Globus pallidus (tissue), 1 donor: ENCODE results near the gene RFWD3.

ENCODE experiments used
- DNase-seq: peaks from one replicate; pipeline ENCODE4 v3.0.0-alpha.2; 2015; ENCODE audit warnings: low spot score

RFWD3 gene

GRCh38 chr16:74623214-74623838 lies 43.4 kb downstream of the RFWD3 start:
- peak; percentile 59 for DNase-seq

GRCh38 chr16:74622005-74622404 lies 44.7 kb downstream of the RFWD3 start:
- no peak for DNase-seq

GRCh38 chr16:74617206-74617788 lies 49.4 kb downstream of the RFWD3 start:
- DNase-seq, result peak; percentile 20

GRCh38 chr16:74611721-74612120 lies 55.0 kb downstream of the RFWD3 start:
- DNase-seq, result no peak

GRCh38 chr16:74608944-74609343 lies 57.7 kb downstream of the RFWD3 start:
- DNase-seq, result no peak

GRCh38 chr16:74608381-74608780 lies 58.3 kb downstream of the RFWD3 start:
- no peak for DNase-seq

GRCh38 chr16:74607962-74608356 lies 58.7 kb downstream of the RFWD3 start:
- DNase-seq, result no peak

- DNase-seq, result no peak
Observed at GRCh38 chr16:74607310-74607961, 59.2 kb downstream of the RFWD3 start.

- DNase-seq, result peak; percentile 93
Observed at GRCh38 chr16:74606521-74607309, 60.0 kb downstream of the RFWD3 start, which contains the start of gene GLG1. Gene GLG1, minus strand, starts transcription at chr16:74607114. Its CDS starts 20 bp downstream, at chr16:74607094.

GRCh38 chr16:74605746-74606520 lies 60.7 kb downstream of the RFWD3 start:
- DNase-seq, result peak; percentile 43

- DNase-seq, result no peak
Observed at GRCh38 chr16:74605332-74605731, 61.3 kb downstream of the RFWD3 start.

GRCh38 chr16:74603848-74604247 lies 62.8 kb downstream of the RFWD3 start:
- no peak for DNase-seq

- no peak for DNase-seq
Observed at GRCh38 chr16:74601126-74601871, 65.4 kb downstream of the RFWD3 start.

GRCh38 chr16:74596586-74596985 lies 70.1 kb downstream of the RFWD3 start:
- no peak for DNase-seq

- no peak for DNase-seq
Observed at GRCh38 chr16:74592847-74593246, 73.8 kb downstream of the RFWD3 start.

GRCh38 chr16:74591876-74592650 lies 74.6 kb downstream of the RFWD3 start:
- DNase-seq, result no peak

- no peak for DNase-seq
Observed at GRCh38 chr16:74586948-74587347, 79.7 kb downstream of the RFWD3 start.

GRCh38 chr16:74585846-74586443 lies 80.7 kb downstream of the RFWD3 start:
- DNase-seq, result no peak

GRCh38 chr16:74583926-74584666 lies 82.6 kb downstream of the RFWD3 start:
- no peak for DNase-seq
